Small intestine (tissue), 7 donors: ENCODE data around the gene MRPS5. TPM values are rescaled to one million over a fixed set of nuclear protein-coding genes. Genes with fewer than 3 reads are reported as not detected.

Experiments
- DNase-seq, 2 donors: peaks; one replicate each; pipeline versions ENCODE4 v3.0.0 to v3.0.0-alpha.2; 2013
- FAIRE-seq: peaks from 2 replicates; lab custom pipeline; 2012; peaks lifted over from hg19 to GRCh38; lab: Jason Lieb, UNC
- H3K27ac ChIP-seq, 3 donors: one replicate each; pipeline ENCODE4 v1.5.1; 2013; ENCODE audit warnings: low read length in 2 of 3, mild to moderate bottlenecking in 2 of 3, control low read depth in 1 of 3, inconsistent platforms in 1 of 3, low read depth in 1 of 3, moderate library complexity in 1 of 3
- H3K27me3 ChIP-seq, 3 donors: one replicate each; pipeline ENCODE4 v1.6.1; 2013; ENCODE audit warnings: low read length in 3 of 3, inconsistent platforms in 1 of 3; ENCODE audit not compliant: control insufficient read depth in 3 of 3, insufficient read depth in 3 of 3
- H3K36me3 ChIP-seq, 3 donors: one replicate each; pipeline ENCODE4 v1.6.1; 2013; ENCODE audit warnings: low read length in 3 of 3, inconsistent platforms in 1 of 3, low read depth in 1 of 3, mild to moderate bottlenecking in 1 of 3, moderate library complexity in 1 of 3; ENCODE audit not compliant: control insufficient read depth in 3 of 3, insufficient read depth in 2 of 3
- H3K4me1 ChIP-seq, 3 donors: one replicate each; pipeline ENCODE4 v1.6.1; 2013; ENCODE audit warnings: low read length in 2 of 3, inconsistent platforms in 1 of 3, low read depth in 1 of 3, mild to moderate bottlenecking in 1 of 3, moderate library complexity in 1 of 3; ENCODE audit not compliant: control insufficient read depth in 3 of 3, insufficient read depth in 2 of 3
- H3K4me3 ChIP-seq, 3 donors: one replicate each; pipeline ENCODE4 v1.5.1; 2013; ENCODE audit warnings: low read length in 3 of 3, control low read depth in 1 of 3, inconsistent platforms in 1 of 3, low read depth in 1 of 3, mild to moderate bottlenecking in 1 of 3, moderate library complexity in 1 of 3
- H3K9me3 ChIP-seq, 2 donors: one replicate each; pipeline ENCODE4 v1.6.1; 2013; ENCODE audit warnings: low read depth in 1 of 2, low read length in 1 of 2; ENCODE audit not compliant: control insufficient read depth in 2 of 2, insufficient read depth in 1 of 2
- WGBS, 3 donors: extraction: QIAGEN DNeasy Blood & Tissue Kit; methylation state at CpG; one replicate each; pipeline ENCODE4 v1.1.7; 2013; 5-methylcytosine and 5-hydroxymethylcytosine counted together
- polyA plus RNA-seq, 4 donors: library from polyadenylated mRNA; stranded (reverse) in 3 of 4; unstranded in 1 of 4; fragments of 200-250 nt in 3 of 4; fragments of 120-200 nt in 1 of 4; gene quantifications; one replicate each; pipeline versions ENCODE4 v1.2.1 to v1.2.3, GENCODE V29; 2013
- donor health status: healthy with polysubstance abuse.
- donor health status: control.
- donor health status: control.
- donor health status: Bipolar disorder and iron deficiency.
- donor health status: healthy.

MRPS5 gene
- polyA plus RNA-seq, 4 donors = 42.9 to 104 (median 92.8) TPM

DNA sequence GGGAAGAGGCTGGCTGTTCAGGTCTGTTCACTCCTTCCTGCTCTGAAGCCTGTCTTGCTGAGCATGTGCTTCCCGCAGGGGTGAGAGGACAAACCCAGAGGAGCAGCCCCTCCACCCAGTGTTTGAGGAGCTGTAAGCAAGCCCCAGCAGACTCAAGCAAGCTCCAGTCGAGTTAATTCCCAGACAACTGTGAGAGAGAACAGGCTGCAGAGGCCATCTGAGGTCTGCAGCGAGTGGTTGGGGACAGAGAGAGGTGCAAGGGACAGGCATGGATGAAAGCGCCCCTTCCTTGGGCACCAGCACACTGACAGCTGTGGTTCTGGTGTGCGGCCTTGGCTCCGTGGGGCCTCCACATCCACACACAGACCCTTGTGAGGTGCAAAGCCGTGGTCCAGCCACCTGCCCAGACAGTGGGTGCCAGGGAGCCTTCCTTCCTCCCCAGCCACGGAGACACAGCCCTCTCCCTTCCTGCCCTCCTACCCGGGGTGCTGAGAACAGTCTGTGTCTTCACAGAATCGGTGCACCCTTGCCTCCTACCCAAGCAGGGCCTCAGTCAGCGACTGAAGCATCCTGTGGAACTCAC lies 59.9 kb downstream of the MRPS5 start:
- Histone ChIP-seq H3K4me3 (no peak overlapping the region), H3K27ac (no peak overlapping the region), H3K36me3 (no peaks in the 10 kb centered on the region), H3K9me3 (no peaks in the 10 kb centered on the region), H3K4me1 (no peaks in the 10 kb centered on the region), H3K27me3 (peaks cover 0 to 6% (median 0%) of the 10 kb centered on the region in 3 donors)
- 59 to 70% (median 63%) methylated on average over 10 to 11 of the region's 11 CpGs for WGBS, 3 donors
- DNase-seq = no peak
- FAIRE-seq = no peak

DNA sequence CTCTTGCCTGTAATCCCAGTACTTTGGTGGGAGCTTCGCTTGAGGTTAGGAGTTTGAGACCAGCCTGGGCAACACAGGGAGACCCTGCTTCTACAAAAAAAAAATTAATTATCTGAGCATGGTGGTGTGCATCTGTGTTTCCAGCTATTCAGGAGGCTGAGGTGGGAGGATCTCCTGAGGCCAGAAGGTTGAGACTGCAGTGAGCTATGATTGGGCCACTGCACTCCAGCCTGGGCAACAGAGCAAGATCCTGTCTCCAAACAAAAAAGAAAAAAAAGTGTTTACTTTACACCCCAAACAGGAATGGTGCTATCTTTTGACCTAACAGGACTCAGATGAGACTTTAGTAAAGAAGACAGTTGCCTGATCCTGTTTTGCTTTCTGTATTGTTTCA lies 60.5 kb downstream of the MRPS5 start:
- Histone ChIP-seq H3K9me3 (no peaks in the 10 kb centered on the region), H3K4me3 (no peak overlapping the region), H3K4me1 (no peaks in the 10 kb centered on the region), H3K27ac (no peak overlapping the region), H3K27me3 (peaks cover 0 to 6% (median 0%) of the 10 kb centered on the region in 3 donors), H3K36me3 (no peaks in the 10 kb centered on the region)
- WGBS, 3 donors = 71 to 92% (median 84%) methylated on average over 1 of the region's 1 CpG
- FAIRE-seq (no peak), DNase-seq (no peak)

DNA sequence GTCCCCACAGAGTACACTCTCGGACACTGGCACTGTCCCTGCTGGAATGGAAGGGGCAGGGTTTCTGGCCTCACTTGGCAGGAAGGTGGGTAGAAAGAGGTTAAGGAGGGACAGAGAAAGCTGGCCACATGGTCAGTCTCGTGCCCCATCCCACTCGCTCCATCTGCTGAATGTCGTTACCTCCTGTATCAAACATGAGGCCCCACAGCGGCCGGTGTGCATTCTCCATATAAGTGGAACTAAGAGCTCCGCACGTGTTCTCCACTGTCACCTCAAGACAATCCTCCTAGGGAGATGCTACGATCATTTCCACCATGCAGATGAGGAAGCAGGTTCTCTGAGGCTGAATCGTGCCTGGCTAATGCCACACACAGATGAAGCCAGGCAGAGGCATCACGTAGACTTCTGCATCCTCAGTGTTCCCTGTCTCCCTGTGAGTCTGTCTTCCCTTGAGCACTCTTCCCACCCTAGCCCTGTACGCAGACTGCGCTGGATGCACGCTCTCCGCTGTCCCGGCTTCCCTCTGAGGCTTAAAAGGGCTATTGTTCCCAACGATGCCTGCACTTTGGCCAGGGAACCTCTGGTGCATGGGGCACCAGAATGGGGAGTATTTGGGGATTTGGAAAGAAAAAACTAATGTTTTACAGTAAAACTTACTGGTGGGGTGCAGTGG lies 61.0 kb downstream of the MRPS5 start:
- no peak overlapping the region for H3K4me3 ChIP-seq
- H3K27ac ChIP-seq = no peak overlapping the region
- no peaks in the 10 kb centered on the region for H3K9me3 ChIP-seq
- H3K27me3 ChIP-seq = peaks cover 0 to 7% (median 2%) of the 10 kb centered on the region in 3 donors
- no peak for DNase-seq
- WGBS, 3 donors = 65 to 79% (median 68%) methylated on average over 17 of the region's 17 CpGs
- H3K36me3 ChIP-seq = no peaks in the 10 kb centered on the region
- no peaks in the 10 kb centered on the region for H3K4me1 ChIP-seq
- no peak for FAIRE-seq

DNA sequence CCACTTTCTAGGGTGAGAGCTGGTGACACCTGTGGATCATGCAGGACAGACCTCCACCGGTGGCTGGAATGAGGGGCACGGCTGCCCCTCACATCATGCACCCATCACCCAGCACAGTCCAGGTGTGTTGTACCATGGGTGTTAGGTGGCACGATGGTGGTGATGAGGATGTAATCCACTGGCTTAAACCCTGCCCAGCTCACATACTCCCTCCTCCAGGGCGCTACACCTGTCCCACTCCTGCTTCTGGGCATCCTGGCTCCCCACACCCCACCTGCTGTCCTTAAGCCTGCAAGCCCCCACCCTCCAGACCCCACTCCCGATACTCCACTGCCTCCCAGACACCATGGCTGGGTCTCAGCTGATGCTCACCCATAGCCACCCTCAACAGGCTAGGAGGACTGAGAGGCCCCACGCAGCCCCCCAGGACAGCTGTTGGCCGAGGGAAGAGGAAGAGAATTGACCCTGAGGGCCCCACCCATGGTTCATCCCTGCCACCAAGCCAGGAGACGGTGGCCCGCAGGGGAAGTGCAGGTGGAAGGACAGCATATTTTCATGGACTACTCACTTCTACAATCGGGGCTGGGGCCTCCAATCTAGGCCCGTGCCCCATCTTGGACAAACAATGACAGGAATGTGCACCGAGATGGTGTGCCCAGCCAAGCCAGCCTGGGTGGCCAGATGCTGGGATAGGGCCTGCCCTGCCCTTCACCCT lies 61.8 kb downstream of the MRPS5 start:
- Histone ChIP-seq H3K9me3 (no peaks in the 10 kb centered on the region), H3K4me3 (no peak overlapping the region), H3K27me3 (peaks cover 0 to 7% (median 4%) of the 10 kb centered on the region in 3 donors), H3K4me1 (no peaks in the 10 kb centered on the region), H3K27ac (no peak overlapping the region), H3K36me3 (no peaks in the 10 kb centered on the region)
- no peak for FAIRE-seq
- WGBS, 3 donors = 75 to 79% (median 78%) methylated on average over 11 to 12 of the region's 12 CpGs
- DNase-seq = no peak

DNA sequence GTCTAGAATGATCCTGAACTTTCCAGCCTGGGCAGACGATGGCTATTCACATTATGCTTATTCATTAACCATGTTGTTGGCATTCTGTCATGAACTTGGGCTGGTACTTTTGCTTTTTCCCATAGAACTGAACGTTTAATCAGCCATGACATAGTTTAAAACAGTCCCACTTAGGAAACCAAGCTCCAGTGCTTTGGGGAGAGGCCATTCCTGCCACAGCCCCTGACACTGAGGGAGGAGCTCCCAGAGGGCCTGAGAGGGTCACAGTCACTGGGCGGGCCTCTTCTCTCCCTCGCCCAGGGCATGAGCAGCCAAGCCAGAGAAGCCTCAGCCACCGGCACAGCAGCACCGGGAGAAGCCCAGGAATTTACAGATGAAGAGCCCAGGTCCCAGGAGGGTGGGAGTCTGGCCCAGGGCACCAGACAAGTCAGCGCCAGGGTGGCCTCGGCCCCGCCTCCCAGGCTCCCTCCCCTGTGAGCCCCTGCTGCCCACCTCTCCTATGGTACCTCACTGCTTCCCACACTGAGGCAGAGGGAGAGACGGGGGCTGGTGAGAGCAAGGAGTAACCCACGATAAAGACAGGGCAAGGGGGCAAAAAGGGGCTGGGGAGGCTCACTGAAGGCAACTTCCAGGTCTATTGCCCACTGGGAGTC lies 62.5 kb downstream of the MRPS5 start:
- H3K36me3 ChIP-seq = no peaks in the 10 kb centered on the region
- peaks cover 0 to 7% (median 4%) of the 10 kb centered on the region in 3 donors for H3K27me3 ChIP-seq
- 48 to 65% (median 62%) methylated on average over 11 of the region's 11 CpGs for WGBS, 3 donors
- no peaks in the 10 kb centered on the region for H3K9me3 ChIP-seq
- H3K4me3 ChIP-seq = no peak overlapping the region
- H3K27ac ChIP-seq = no peak overlapping the region
- no peak for DNase-seq
- no peaks in the 10 kb centered on the region for H3K4me1 ChIP-seq
- FAIRE-seq = no peak

DNA sequence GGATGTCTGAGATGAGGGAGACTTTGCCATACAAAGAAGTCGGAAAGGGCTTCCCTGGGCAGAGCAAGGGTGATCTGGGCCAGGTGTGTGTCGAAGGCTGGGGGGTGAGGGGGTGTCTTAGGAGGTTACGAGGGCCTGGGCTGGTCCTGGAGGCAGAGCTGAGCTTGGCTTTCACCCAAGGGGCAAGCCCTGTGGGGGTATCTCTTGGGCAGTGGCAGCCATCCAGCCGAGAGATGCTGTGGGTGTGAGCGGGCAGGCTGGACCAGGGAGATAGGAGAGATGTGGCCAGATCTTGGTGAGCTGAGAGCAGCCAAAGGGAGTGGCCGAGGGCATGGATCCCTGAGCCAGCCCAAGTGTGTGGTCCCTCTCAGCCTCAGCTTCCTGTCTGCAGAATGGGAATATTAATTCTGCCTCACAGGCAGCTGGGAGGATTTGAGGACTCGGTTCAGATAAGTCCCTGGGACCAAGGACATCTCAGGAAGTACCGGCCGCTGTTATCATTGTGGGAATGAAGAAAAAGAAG lies 63.1 kb downstream of the MRPS5 start:
- H3K27ac ChIP-seq = no peak overlapping the region
- DNase-seq = no peak
- no peak for FAIRE-seq

DNA sequence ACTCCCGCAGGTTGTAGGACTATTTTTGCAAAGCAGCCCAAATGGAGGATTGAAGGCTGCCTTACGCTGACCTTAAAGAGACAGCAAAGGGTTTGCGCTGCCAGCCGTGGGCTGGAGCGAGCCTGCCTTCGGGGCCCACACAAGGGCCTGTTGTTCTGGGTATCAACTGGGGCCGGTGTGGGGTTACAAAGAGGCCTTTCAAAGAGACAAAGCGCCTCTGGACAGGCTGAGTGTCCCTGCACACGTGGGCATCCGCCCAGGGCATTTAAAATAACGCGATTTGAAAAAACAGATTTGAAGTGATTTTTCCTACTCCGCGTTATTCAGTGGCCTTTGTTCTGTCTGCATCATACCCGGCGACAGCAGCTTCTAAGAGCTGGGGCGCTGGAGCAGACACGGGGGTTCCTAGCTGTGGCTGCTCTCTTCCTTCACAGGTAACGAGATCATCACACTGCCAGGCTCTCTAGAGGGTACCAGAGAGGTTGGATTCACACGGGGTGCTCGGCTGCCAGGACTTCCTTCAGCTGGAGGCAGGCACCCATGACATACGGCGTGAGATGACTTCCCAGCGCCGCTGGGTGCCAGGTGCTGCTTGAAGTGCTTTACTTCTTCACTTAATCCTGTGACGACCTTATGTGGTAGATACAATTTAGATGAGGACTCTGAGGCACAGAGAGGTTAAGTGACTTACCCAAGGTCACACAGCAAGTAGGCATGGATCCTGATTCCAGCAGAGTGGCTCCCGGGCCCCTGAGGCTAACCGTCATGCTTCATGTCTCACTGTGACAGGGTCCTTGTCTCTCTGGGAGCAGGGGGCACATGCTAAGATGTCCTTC lies 63.9 kb downstream of the MRPS5 start:
- H3K4me3 ChIP-seq = no peak overlapping the region
- peaks cover 0 to 7% (median 4%) of the 10 kb centered on the region in 3 donors for H3K27me3 ChIP-seq
- no peaks in the 10 kb centered on the region for H3K4me1 ChIP-seq
- FAIRE-seq (no peak), DNase-seq (no peak)
- H3K36me3 ChIP-seq = no peaks in the 10 kb centered on the region
- no peaks in the 10 kb centered on the region for H3K9me3 ChIP-seq
- H3K27ac ChIP-seq = no peak overlapping the region
- 76 to 82% (median 79%) methylated on average over 28 of the region's 28 CpGs for WGBS, 3 donors

More for the DNA sequence above, 63.1 kb downstream of the MRPS5 start:
- Histone ChIP-seq H3K4me1 (no peaks in the 10 kb centered on the region), H3K9me3 (no peaks in the 10 kb centered on the region), H3K4me3 (no peak overlapping the region), H3K36me3 (no peaks in the 10 kb centered on the region), H3K27me3 (peaks cover 0 to 7% (median 4%) of the 10 kb centered on the region in 3 donors)
- 54 to 81% (median 55%) methylated on average over 9 of the region's 9 CpGs for WGBS, 3 donors
